HG02981 (cell line): ENCODE data around the gene GSTA5.
"Not testable (repeated sequence)": the region's sequence is repeated elsewhere in the genome, so short reads cannot be mapped to it uniquely, and the experiment has no call there.

Source experiments
- ATAC-seq: cut with Tn5 transposase; IDR thresholded peaks from one replicate; pipeline ENCODE4 v1.9.1; 2021; ENCODE audit warnings: mild to moderate bottlenecking, moderate library complexity; ENCODE audit not compliant: unreplicated experiment

GSTA5 gene

DNA sequence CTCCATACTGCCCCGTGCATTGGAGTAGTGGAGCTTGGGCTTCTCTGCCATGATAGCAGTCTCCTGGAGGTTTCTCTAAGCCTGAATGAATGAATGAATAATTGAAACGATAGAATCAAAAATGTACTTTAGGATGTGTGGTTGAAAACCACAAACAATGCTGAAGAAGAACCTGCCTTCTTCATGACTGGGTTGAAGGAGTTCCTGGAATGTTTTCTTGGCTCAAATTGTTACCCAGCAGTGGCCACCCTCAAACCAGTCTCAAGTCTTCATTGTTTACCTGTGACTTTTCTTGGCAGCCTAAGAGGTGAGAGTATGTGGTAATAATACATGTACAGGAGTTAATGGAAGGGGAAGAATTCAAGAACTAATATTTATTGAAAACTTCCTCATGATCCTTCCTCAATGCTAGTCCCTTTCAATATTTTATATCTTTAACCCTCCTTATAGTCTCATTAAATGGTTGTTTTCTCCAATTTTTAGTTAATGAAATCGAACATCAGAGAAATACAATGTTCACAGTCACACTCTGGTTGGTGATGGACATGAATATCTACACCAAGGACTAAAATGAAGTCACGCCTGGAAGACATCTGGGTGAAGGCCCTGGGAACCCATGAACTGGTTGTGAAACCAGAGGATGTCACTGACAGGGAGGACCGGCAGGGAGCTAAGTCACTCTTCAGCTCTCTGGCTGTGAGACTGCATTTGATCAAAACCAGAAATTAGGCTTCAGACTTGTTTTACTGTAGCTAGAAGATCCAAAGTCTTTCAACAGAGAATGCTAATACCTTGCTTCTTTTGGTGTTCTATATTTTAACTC, at the start of gene GSTA5:
Gene GSTA5, minus strand, starts transcription at position 51 of the 823 bp plus-strand sequence.
- no peak for ATAC-seq

GRCh38 chr6:52890018-52890417, 49.4 kb upstream of the GSTA5 start:
- ATAC-seq = no peak

GRCh38 chr6:52887910-52888524, 47.4 kb upstream of the GSTA5 start:
- no peak for ATAC-seq

- peak; percentile 99 for ATAC-seq
Measured at GRCh38 chr6:52881996-52882841, 41.6 kb upstream of the GSTA5 start.

GRCh38 chr6:52881662-52881995, 41.0 kb upstream of the GSTA5 start:
- no peak for ATAC-seq

- ATAC-seq = no peak
Measured at GRCh38 chr6:52877786-52878185, 37.2 kb upstream of the GSTA5 start.

- no peak for ATAC-seq
Measured at GRCh38 chr6:52877168-52877567, 36.6 kb upstream of the GSTA5 start.

- ATAC-seq = no peak
Measured at GRCh38 chr6:52876056-52876787, 35.6 kb upstream of the GSTA5 start.

GRCh38 chr6:52872031-52872430, 31.4 kb upstream of the GSTA5 start:
- no peak for ATAC-seq

DNA sequence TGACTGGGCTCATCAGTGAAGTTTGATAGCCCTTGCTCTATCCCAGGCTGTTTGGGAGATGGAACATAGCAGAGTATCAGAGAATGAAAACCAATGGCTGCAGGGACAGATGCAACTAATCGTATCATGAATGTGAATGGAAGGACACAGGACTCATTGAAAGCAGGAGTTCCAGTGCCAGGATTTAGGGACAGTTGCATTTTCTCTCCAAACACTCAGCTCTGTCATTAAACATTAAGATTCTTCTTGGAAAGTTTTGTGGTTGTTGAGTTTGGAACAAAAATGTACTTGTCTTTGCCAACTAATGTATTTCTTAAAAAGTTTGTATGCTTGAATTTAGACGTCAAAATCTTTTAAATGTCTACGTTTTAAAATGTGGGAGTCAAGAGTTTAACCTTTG, 31.0 kb upstream of the GSTA5 start:
- no peak for ATAC-seq

DNA sequence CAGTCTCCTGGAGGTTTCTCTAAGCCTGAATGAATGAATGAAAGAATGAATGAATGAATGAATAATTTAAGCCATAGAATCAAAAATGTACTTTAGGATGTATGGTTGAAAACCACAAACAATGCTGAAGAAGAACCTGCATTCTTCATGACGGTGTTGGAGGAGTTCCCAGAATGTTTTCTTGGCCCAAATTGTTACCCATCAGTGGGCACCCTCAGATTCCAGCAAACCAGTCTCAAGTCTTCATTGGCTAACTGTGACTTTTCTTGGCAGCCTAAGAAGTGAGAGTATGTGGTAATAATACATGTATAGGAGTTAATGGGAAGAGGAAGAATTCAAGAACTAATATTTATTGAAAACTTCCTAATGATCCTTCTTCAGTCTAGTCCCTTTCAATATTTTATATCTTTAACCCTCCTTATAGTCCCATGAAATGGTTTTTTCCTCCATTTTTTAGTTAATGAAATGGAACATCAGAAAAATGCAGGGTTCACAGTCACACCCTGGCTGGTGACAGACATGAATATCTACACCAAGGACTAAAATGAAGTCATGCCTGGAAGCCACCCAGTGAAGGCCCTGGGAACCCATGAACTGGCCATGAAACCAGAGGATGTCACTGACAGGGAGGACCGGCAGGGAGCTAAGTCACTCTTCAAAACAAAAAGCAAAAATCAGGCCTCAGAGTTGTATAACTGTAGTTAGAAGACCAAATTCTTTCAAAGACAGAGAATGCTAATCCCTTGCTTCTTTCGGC, 29.9 kb upstream of the GSTA5 start:
- ATAC-seq = not testable (repeated sequence)

GRCh38 chr6:52868899-52869298, 28.3 kb upstream of the GSTA5 start:
- ATAC-seq = not testable (repeated sequence)

GRCh38 chr6:52868240-52868639, 27.6 kb upstream of the GSTA5 start:
- ATAC-seq = no peak

GRCh38 chr6:52861151-52861550, 20.5 kb upstream of the GSTA5 start:
- not testable (repeated sequence) for ATAC-seq

- ATAC-seq = no peak
Measured at GRCh38 chr6:52858416-52858815, 17.8 kb upstream of the GSTA5 start.

DNA sequence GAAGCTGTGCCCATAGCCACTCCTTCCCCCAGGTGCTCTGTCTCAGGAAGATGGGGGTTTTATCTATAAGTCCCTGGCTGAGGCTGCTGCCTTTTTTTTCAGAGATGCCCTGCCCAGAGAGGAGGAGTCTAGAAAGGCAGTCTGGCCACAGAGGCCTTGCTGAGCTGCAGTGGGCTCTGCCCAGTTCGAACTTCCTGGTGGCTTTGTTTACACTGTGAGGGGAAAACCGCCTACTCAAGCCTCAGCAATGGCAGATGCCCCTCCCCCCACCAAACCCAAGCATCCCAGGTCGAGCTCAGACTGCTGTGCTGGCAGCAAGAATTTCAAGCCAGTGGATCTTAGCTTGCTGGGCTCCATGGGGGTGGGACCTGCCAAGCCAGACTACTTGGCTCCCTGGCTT, 15.5 kb upstream of the GSTA5 start:
- not testable (repeated sequence) for ATAC-seq

GRCh38 chr6:52849137-52849536, 8.5 kb upstream of the GSTA5 start:
- ATAC-seq = no peak

- no peak for ATAC-seq
Measured at GRCh38 chr6:52846002-52846401, 5.4 kb upstream of the GSTA5 start.

GRCh38 chr6:52843605-52844004, 3.0 kb upstream of the GSTA5 start:
- ATAC-seq = no peak
